HG02571 (cell line): ENCODE measurements around the gene ITIH4.
"Not testable (repeated sequence)": the region's sequence is repeated elsewhere in the genome, so short reads cannot be mapped to it uniquely, and the experiment has no call there.

Experiments used
- ATAC-seq: cut with Tn5 transposase; IDR thresholded peaks from one replicate; pipeline ENCODE4 v1.9.1; 2021; ENCODE audit warnings: mild to moderate bottlenecking, moderate library complexity; ENCODE audit not compliant: unreplicated experiment

Gene ITIH4

DNA sequence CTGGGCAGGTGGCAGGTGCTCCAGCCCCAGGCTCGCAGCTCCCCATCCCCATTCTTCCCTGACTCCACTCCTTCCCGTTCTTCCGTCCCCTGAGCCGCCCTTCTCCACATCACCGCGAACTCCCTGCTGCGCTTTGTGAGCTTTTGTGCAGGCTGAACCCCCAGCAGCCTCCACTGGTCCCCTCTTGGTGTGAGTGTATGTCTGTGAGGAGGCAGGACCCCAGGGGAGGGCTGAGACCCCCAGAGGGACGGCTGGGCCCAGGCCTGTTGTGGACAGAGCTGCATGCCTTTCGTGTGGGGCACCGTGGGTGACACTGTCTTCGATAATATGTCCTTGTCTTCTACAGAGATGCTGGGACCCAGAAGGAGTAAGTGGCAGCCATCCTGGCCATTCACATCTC, 43.2 kb downstream of the ITIH4 start:
- no peak for ATAC-seq

- ATAC-seq = no peak
These were observed 43.9 kb downstream of the ITIH4 start for GRCh38 chr3:52786330-52787215.

DNA sequence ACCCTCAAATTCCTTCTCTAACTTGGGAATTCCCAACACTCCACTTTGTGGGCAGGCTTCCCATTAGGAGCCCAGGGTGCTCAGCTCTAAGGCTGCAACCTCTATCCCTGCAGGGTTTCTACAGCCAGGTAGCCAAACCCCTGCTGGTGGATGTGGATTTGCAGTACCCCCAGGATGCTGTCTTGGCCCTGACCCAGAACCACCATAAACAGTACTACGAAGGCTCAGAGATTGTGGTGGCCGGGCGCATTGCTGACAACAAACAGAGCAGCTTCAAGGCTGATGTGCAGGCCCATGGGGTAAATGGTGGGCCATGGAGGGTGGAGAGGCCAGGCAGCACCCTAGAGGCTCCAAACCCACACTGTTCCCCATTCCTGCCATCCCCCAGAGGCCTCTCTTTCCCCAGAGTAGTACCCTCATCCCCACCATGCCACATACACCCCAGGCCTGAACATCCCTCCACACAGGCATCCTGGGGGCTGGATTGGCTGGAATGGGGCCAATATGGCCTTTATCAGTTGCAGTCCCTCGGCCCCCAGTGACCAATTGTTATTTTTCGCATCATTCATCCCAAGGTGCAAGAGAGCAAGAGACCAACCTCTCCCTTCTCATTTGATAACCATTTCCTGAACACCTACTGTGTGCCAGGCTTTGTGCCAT, 45.4 kb downstream of the ITIH4 start:
- ATAC-seq = no peak

GRCh38 chr3:52784021-52784621, 46.4 kb downstream of the ITIH4 start:
- ATAC-seq = no peak

GRCh38 chr3:52783211-52783555, 47.3 kb downstream of the ITIH4 start:
- ATAC-seq = no peak

DNA sequence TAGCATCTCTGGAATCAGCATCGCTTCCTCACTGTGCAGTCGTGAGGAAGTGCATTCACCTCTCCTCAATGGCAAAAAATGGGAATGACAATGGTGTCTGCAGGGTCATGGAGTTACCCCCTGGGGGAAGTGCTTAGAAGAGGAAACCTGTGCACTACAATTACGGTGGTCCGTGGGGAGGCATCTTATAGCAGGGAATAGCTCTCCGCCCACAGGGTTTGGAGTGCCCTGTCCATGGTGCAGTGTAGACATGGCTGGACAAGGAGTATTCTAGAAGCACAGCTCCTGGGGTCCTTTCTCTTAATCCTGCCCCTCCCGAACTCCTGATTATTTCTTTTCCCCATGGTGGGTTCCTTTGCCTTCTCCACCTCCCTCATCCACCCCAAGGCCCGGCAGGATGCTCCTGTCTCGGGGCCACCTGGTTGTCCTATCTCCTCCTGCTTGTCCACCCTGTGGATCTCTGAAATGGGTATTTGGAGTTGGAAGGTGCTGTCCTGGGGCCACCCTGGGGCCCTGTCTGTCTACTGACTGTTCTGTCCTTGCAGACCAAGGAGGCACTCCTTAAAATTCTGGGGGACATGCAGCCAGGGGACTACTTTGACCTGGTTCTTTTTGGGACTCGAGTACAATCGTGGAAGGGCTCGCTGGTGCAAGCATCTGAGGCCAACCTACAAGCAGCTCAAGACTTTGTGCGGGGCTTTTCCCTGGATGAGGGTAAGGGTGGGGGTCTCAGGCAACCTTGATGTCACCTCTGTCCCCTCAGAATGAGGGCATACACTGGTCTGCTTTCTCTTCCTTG, 47.9 kb downstream of the ITIH4 start:
- ATAC-seq = no peak

DNA sequence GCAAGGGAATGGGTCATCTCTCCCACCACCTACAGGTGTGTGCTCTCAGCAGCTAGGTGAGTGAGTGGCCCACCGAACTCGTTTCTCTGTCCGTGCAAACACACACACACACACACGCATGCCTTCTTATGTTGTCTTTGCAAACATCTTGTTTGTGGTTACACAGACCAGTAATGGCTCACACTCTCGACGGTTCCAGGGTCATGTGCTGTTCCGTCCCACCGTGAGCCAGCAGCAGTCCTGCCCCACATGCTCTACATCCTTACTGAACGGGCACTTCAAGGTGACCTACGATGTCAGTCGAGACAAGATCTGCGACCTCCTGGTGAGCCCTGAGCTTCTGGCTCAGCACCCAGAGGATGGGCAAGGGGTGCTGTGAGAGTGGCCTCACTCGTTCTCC, 48.7 kb downstream of the ITIH4 start:
- ATAC-seq = no peak

- ATAC-seq = no peak
These were observed 50.5 kb downstream of the ITIH4 start for GRCh38 chr3:52779837-52780585.

DNA sequence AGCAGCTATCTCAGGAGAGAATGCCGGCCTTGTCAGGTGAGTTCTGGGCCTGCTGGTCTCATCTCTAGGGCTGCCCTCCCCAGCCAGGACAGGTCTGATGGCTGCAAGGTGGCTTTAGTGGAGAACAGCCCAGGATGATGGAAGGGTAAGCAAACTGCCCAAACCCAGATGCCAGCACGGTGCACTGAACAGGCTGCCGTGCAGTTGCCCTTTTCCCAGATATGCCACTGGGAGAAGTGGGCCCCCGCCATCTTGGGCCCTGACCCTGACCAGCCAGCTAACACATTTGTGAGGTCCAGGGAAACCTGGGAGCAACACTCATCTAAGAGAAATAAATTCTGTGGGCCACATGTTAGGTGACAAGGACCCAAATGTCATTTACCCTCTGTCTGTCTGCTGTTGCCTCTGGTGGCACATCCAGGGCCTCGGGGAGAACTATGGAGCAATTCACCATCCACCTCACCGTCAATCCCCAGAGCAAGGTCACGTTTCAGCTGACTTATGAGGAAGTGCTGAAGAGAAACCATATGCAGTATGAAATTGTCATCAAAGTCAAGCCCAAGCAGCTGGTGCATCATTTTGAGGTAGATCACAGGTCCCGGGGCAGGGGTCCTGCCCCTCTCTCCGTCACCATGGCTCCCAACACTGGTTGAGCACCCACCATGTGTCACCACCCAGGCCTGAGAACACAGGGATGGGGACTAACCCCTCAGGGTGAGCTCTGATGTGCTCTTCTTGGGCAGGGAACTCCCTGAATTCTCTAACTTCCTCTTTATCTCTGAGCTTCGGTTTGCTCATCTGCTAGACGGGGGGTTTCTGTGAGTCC, 51.2 kb downstream of the ITIH4 start:
- peak; percentile 71 for ATAC-seq

DNA sequence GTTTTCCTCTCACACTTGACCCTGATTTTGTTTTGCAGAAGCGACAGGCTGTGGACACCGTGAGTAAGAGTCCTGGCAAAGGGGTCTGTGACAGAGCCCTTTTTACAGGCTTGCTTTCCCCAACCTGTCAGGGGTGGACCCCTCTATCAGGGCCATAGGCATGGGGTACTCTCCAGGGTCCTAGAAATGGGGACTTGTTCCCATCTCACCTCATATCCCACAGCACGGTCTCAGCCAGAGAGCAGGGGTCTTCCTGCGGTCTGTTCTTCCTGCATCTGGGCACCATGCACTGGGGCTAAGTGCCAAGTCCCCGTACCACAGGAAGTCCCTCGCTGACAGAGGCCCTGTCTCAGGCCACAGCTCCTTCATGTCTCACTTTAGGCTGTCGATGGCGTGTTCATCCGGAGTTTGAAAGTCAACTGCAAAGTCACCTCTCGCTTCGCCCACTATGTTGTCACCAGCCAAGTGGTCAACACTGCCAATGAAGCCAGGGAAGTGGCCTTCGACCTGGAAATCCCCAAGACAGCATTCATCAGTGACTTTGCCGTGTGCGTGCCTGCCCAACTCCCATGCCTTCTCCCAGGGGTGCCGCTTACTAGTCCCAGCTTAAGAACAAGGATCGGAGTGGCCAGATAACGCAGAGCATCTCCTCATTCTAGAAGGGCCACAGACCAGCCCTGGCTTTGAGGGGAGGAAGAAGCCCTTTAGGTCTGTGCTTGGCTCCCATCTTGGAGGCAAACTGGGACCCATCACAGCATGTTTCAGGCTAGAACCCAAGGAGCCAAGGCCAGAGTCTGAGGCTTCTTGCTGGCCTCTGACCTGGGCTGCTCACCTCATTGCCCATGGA, 52.3 kb downstream of the ITIH4 start:
- no peak for ATAC-seq

DNA sequence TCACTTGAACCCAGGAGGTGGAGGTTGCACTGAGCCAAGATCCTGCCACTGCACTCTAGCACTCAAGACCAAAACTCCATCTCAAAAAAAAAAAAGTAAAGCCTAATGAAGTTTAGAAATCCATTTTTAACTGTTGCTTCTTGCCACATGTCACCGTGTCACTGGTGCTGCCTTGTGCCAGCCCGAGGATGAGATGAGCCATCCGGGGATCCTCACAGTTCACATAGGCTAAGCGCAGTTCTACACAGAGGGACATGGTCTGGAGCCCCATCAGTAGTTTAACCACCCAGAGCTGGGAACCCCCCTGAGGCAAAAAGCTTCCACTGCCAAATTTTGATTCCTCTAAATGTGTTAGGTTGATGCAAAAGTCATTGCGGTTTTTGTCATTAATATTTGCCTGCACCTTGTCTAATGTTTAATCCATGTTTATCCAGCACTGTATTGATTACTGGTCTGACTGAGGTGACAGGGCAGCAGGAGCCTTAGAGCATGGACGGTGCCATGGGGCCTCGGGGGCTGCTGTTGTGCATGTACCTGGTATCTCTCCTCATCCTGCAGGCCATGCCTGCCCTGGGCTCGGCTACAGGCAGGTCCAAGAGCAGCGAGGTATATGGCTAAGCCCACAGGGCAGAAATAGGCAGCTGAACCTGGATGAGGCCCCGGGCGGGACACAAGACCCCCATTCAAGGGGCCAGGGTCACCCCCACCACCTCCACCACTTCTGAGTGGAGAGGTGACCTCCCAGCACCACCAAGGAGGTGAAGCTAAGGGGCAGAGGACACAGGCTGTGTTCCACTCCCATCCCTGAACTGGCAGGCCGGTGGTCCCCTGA, 53.1 kb downstream of the ITIH4 start, which contains the start of gene ITIH1:
TSS of gene ITIH1 (plus strand) at position 473 of the 832 bp plus-strand sequence. CDS start at position 490, 17 bp downstream.
- ATAC-seq = no peak

- ATAC-seq = not testable (repeated sequence)
These were observed 54.0 kb downstream of the ITIH4 start for GRCh38 chr3:52776486-52776885.

GRCh38 chr3:52775877-52776276, 54.6 kb downstream of the ITIH4 start:
- no peak for ATAC-seq

DNA sequence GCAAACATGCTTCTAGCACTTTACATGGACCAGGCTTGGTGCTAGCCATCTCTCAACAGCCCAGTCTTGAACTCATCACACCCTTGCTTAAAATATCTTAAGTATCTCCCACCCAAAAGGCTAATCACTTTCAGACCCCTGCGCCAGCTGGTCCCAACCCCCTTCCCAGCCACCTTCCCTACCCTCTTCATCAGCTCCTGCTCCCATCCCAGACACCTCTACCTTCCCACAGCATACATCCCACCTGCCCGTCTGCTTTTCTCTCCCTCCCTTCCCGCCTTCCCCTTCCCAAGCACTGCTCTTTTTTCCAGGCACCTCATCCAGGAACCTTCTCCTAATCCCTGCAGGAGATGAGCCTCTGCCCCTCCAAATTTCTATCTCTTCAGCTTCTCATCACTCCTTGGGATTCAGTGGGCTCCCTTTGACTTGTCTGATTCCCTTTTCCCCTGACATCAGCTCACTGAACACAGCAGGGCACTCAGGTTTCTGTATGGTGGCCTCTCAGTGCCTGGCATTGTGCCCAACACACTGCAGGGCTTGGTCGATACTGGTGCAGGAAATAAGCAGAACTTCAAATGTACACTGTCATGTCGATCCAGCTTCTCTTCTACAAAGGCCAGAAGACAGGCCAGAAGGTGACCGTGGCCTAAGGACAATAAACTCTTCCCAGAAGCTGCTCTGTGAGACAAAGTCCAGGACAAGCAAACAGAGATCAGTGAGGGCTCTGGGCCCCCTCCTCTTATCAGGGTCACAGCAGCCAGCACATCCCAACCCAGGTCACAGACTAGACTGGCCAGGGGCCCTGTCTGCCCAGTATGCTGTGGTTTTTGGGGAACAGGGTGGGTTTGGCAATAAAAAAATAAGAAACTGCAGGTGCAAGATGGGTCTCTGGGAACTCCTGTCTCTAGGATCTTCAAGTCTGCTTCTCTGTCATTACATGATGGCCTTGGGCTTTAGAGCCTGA, 55.3 kb downstream of the ITIH4 start:
- ATAC-seq = no peak

DNA sequence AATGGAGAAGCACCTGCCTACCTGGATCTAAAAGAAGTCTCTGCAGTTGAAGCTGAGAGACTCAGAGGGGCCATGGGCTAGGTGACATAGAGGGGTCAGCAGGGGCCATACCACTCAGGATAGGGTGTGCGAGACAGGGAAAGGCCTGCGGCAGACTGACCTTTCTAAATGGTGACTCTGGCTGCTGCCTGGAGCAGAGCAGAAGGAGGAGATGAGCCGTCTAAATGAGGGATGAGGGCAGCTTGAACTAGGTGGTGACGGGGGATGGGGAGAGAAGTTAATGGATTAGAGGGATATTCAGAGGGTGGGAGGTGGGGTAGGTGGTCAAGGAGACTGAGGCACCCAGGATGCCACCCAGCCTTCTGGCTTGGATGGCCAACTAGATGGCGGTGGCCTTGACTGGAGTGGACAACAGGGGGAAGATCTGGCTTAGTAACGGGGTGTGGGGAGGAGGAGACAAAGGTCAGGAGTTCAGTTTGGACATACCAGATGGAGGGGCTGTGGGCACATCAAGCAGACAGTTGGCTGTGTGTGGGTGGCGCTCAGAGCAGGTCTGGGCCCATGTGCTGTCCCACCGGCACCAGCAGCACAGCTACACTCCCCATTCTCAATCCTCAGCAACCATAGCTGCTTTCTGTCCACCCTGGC, 56.3 kb downstream of the ITIH4 start:
- ATAC-seq = no peak
